HCT116 (cell line): ENCODE data around the gene CNDP2. TPM values are rescaled to one million over a fixed set of nuclear protein-coding genes. Genes with fewer than 3 reads are reported as not detected.

Experiments
- ATAC-seq: fragments of 200-7000 bp; cut with Tn5 transposase; 2 replicates; pipeline ENCODE4 v1.9.1; 2020; ENCODE audit warnings: mild to moderate bottlenecking, moderate library complexity
- BruUV-seq: library from RNA; stranded (reverse); fragments of 400-500 nt; replicated peaks from 2 replicates; lab custom pipeline; 2021; lab: Mats Ljungman, UMichigan
- CTCF ChIA-PET: fragments of 300-600 bp; sonication (Branson Sonifier 250); formaldehyde crosslinking; loops from one replicate; lab custom pipeline; 2021; ENCODE audit warnings: antibody characterized with exemption; lab: Charles Lee
- POLR2A ChIA-PET: fragments of 300-600, 350-600 bp; sonication (Branson Sonifier 250); formaldehyde crosslinking; loops from one replicate; lab custom pipeline; 2021; ENCODE audit warnings: antibody characterized with exemption; lab: Charles Lee
- RAD21 ChIA-PET, 2 experiments: fragments of 300-600 bp; sonication (Branson Sonifier 250); formaldehyde crosslinking; loops; one replicate each; lab custom pipeline; 2023; ENCODE audit warnings: low total read pairs in 2 of 2; ENCODE audit not compliant: uncharacterized antibody in 2 of 2, unreplicated experiment in 2 of 2, low non-redundant PET in 1 of 2; lab: Charles Lee
- DNase-seq: peaks from one replicate; pipeline ENCODE4 v3.0.0-alpha.2; 2010; ENCODE audit warnings: low read depth, low spot score
- H2AFZ ChIP-seq: fragments of 200-600 bp; shearing (Covaris generic), sonication (generic); 2 replicates; pipeline ENCODE4 v1.6.1; 2017; ENCODE audit warnings: low read depth, mixed run types, mixed read lengths, antibody characterized with exemption, low read length; ENCODE audit not compliant: poor library complexity, severe bottlenecking
- H3K27ac ChIP-seq: 2 replicates; pipeline ENCODE4 v1.5.1; 2012; ENCODE audit warnings: low read depth, low read length
- H3K27me3 ChIP-seq: fragments of 200-600 bp; sonication (generic); 2 replicates; pipeline ENCODE4 v1.6.1; 2016; ENCODE audit warnings: mixed run types, low read length, mixed read lengths; ENCODE audit not compliant: insufficient read depth
- H3K36me3 ChIP-seq, 2 experiments: fragments of 200-500 bp in 1 of 2; fragments of 200-600 bp in 1 of 2; sonication (Bioruptor generic) in 1 of 2; sonication (generic) in 1 of 2; 2 replicates each; pipeline versions ENCODE4 v1.5.1 to v1.6.1; 2014 to 2016; ENCODE audit warnings: low read length in 2 of 2, inconsistent platforms in 1 of 2, mixed read lengths in 1 of 2, mixed run types in 1 of 2; ENCODE audit not compliant: insufficient read depth in 2 of 2, control insufficient read depth in 1 of 2
- H3K4me1 ChIP-seq, 2 experiments: fragments of 200-600 bp in 1 of 2; sonication (generic) in 1 of 2; 2 replicates each; pipeline versions ENCODE4 v1.5.1 to v1.6.1; 2012 to 2017; ENCODE audit warnings: low read length in 2 of 2, inconsistent platforms in 1 of 2, mild to moderate bottlenecking in 1 of 2, mixed read lengths in 1 of 2, mixed run types in 1 of 2, moderate library complexity in 1 of 2; ENCODE audit not compliant: insufficient read depth in 2 of 2, control insufficient read depth in 1 of 2
- H3K4me2 ChIP-seq: fragments of 200-600 bp; sonication (generic); 2 replicates; pipeline ENCODE4 v1.6.1; 2017; ENCODE audit warnings: mixed run types, low read length, mixed read lengths
- H3K4me3 ChIP-seq, 2 experiments: fragments of 200-600 bp in 1 of 2; sonication (generic) in 1 of 2; replicated peaks in 1 of 2; 2 replicates each; pipeline ENCODE4 v1.5.1; 2011 to 2016; ENCODE audit warnings: low read length in 2 of 2, control low read depth in 1 of 2, low read depth in 1 of 2, mild to moderate bottlenecking in 1 of 2, mixed read lengths in 1 of 2, mixed run types in 1 of 2
- H3K79me2 ChIP-seq: fragments of 200-600 bp; sonication (generic); 2 replicates; pipeline ENCODE4 v1.6.1; 2017; ENCODE audit warnings: mild to moderate bottlenecking, mixed run types, low read length, moderate library complexity, mixed read lengths; ENCODE audit not compliant: insufficient read depth
- H3K9ac ChIP-seq: fragments of 200-600 bp; sonication (generic); 2 replicates; pipeline ENCODE4 v1.6.1; 2016; ENCODE audit warnings: low read length, mixed read lengths
- H3K9me2 ChIP-seq: fragments of 200-600 bp; sonication (generic), shearing (Covaris generic); 2 replicates; pipeline ENCODE4 v1.6.1; 2017; ENCODE audit warnings: mixed run types, mild to moderate bottlenecking, moderate library complexity; ENCODE audit not compliant: insufficient read depth
- H3K9me3 ChIP-seq, 2 experiments: fragments of 200-500 bp in 1 of 2; fragments of 200-600 bp in 1 of 2; sonication (Bioruptor generic) in 1 of 2; sonication (generic) in 1 of 2; 2 replicates each; pipeline ENCODE4 v1.6.1; 2014 to 2017; ENCODE audit warnings: low read length in 2 of 2, mixed read lengths in 2 of 2, inconsistent platforms in 1 of 2, low read depth in 1 of 2, mild to moderate bottlenecking in 1 of 2, mixed run types in 1 of 2, moderate library complexity in 1 of 2; ENCODE audit not compliant: control insufficient read depth in 1 of 2, insufficient read depth in 1 of 2
- H4K20me1 ChIP-seq: fragments of 200-600 bp; sonication (generic), shearing (Covaris generic); 2 replicates; pipeline ENCODE4 v1.6.1; 2017; ENCODE audit warnings: mixed run types, mild to moderate bottlenecking, moderate library complexity; ENCODE audit not compliant: insufficient read depth
- EGR1 ChIP-seq: IDR thresholded peaks from 2 replicates; pipeline ENCODE4 v1.6.1; 2012; ENCODE audit warnings: low read depth
- RAD21 ChIP-seq: IDR thresholded peaks from 2 replicates; pipeline ENCODE4 v1.6.1; 2012; ENCODE audit warnings: low read depth, mild to moderate bottlenecking
- TCF7L2 ChIP-seq: IDR thresholded peaks from 2 replicates; pipeline ENCODE4 v1.7.0; 2011; ENCODE audit warnings: borderline replicate concordance, inconsistent platforms; ENCODE audit not compliant: insufficient read depth, insufficient read length; ENCODE audit errors: extremely low read depth
- YY1 ChIP-seq: IDR thresholded peaks from 2 replicates; pipeline ENCODE4 v1.6.1; 2011; ENCODE audit warnings: low read length, low read depth, moderate library complexity, mild to moderate bottlenecking; ENCODE audit not compliant: insufficient replicate concordance; ENCODE audit errors: extremely low read depth
- intact Hi-C: fragments of 100-400 bp; cut with micrococcal nuclease; formaldehyde crosslinking; loops from 2 replicates; pipeline ENCODE4 v1.10.0; 2022
- total RNA-seq: library from RNA; stranded (reverse); gene quantifications from one replicate; pipeline ENCODE4 v1.2.1, GENCODE V29; 2021; ENCODE audit not compliant: unreplicated experiment
- TF ChIP-seq, protein P1 (sequence below): IDR thresholded peaks from 2 replicates; pipeline ENCODE4 v1.6.1; 2011; ENCODE audit warnings: mild to moderate bottlenecking, low read length, moderate library complexity; ENCODE audit not compliant: insufficient replicate concordance; ENCODE audit errors: extremely low read depth

The CNDP2 gene
- total RNA-seq, 1 experiment from 2014 or later = 112 TPM

DNA sequence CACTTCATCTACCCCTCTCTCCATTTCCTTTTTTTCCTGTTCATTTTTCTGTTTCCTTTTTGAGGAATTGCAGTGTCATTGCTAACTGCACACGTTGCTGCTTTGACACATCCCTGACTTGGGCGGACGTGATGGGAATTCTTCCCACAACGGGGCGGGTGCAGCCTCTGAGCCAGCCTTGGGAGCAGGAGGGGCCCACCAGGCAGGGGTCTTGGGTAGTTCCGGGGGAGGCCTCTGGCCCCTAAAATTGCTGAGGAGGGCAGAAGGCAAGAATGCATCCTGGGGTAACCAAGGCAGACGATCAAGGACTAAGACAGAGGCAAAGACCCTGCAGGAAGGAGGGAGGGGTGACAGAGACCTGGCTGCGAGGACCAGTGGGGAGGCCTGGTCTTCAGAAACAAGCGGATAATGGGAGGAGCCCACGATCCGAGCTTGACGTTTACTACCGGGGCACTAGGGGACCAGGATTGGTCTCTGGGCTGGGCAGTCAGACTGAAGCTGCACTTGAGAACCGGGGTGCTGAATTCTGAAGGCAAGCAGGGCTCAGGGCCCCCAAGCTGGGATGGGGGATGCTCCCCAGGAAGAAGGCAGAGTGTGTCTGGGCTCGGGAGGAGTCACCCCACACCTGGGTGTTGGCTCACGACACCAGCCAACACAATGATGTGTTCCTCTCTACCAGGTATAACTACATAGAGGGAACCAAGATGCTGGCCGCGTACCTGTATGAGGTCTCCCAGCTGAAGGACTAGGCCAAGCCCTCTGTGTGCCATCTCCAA lies 23.3 kb downstream of the CNDP2 start:
- DNase-seq = no peak
- Histone ChIP-seq H3K9ac (no peak overlapping the region), H4K20me1 (no peaks in the 10 kb centered on the region), H3K36me3 (peaks cover 4 to 6% of the 10 kb centered on the region in 2 experiments; a peak in 3 of 4 replicates), H3K4me3 (no peak overlapping the region), H3K4me1 (no peaks in the 10 kb centered on the region), H3K9me2 (no peaks in the 10 kb centered on the region), H3K27me3 (no peaks in the 10 kb centered on the region), H2AFZ (no peak overlapping the region), H3K27ac (no peak overlapping the region), H3K79me2 (no peaks in the 10 kb centered on the region), H3K9me3 (no peaks in the 10 kb centered on the region), H3K4me2 (no peak overlapping the region)
- RAD21 ChIA-PET = no interaction called here
- POLR2A ChIA-PET = no interaction called here
- CTCF ChIA-PET = no interaction called here
- BruUV-seq = no TSS peak
- intact Hi-C loops = no loop called here
- no peak for ATAC-seq
- TF ChIP-seq RAD21 (no peak), YY1 (no peak), EGR1 (no peak), TCF7L2 (no peak)
- TF ChIP-seq, protein P1, sequence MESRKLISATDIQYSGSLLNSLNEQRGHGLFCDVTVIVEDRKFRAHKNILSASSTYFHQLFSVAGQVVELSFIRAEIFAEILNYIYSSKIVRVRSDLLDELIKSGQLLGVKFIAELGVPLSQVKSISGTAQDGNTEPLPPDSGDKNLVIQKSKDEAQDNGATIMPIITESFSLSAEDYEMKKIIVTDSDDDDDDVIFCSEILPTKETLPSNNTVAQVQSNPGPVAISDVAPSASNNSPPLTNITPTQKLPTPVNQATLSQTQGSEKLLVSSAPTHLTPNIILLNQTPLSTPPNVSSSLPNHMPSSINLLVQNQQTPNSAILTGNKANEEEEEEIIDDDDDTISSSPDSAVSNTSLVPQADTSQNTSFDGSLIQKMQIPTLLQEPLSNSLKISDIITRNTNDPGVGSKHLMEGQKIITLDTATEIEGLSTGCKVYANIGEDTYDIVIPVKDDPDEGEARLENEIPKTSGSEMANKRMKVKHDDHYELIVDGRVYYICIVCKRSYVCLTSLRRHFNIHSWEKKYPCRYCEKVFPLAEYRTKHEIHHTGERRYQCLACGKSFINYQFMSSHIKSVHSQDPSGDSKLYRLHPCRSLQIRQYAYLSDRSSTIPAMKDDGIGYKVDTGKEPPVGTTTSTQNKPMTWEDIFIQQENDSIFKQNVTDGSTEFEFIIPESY = no peak
